ENCODE data around the gene KCNB1.

DNA sequence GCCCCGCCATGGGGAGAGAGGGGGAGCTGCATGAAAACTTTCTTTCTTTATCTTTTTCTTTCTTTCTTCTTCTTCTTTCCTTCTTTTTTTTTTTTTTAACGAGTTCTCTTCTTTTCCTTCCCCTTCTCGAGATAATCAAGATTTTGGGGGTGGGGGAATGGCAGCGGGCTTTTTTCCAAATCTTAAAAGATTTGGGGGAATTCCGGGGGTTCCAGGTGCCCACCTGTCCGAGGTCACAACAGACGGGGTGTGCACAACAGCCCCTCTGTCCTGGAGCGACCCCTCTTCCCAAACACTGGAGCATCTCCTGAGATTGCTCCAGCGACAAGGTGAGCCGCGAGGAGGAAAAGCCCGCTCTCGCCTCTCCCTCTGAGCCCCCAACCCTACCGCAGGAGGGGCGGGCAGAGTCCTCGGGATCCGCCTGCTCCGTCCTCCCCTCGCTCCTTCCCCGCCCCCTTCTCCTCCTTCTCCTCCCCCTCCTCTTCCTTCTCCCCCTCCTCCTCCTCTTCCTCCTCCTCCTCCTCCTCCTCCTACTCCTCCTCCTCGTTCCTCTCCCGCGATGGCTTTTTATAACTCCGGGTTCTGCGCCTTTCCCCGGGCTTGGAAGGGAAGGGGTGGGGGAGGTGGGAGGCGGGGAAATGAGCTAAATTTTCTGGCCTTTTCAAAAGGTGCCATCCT lies 689 bp upstream of the KCNB1 start:
- TF ChIP-seq, protein P1, sequence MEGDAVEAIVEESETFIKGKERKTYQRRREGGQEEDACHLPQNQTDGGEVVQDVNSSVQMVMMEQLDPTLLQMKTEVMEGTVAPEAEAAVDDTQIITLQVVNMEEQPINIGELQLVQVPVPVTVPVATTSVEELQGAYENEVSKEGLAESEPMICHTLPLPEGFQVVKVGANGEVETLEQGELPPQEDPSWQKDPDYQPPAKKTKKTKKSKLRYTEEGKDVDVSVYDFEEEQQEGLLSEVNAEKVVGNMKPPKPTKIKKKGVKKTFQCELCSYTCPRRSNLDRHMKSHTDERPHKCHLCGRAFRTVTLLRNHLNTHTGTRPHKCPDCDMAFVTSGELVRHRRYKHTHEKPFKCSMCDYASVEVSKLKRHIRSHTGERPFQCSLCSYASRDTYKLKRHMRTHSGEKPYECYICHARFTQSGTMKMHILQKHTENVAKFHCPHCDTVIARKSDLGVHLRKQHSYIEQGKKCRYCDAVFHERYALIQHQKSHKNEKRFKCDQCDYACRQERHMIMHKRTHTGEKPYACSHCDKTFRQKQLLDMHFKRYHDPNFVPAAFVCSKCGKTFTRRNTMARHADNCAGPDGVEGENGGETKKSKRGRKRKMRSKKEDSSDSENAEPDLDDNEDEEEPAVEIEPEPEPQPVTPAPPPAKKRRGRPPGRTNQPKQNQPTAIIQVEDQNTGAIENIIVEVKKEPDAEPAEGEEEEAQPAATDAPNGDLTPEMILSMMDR (IDR thresholded peaks at IDR 0.05), result no peak
- TF ChIP-seq EZH2 (IDR thresholded peaks at IDR 0.05; ENCODE audit: borderline replicate concordance, insufficient read depth, low read depth, low read length, poor library complexity, severe bottlenecking), result peak; percentile 53

All from B cell (primary cell).